ENCODE results near the gene CD2.

CD2 gene, protein sequence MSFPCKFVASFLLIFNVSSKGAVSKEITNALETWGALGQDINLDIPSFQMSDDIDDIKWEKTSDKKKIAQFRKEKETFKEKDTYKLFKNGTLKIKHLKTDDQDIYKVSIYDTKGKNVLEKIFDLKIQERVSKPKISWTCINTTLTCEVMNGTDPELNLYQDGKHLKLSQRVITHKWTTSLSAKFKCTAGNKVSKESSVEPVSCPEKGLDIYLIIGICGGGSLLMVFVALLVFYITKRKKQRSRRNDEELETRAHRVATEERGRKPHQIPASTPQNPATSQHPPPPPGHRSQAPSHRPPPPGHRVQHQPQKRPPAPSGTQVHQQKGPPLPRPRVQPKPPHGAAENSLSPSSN
- 236 to 350 reads per million in 2 donors for total RNA-seq

- DNase-seq = no peak
These were observed at the start of gene CD2 for GRCh38 chr1:116754198-116754977. CD2 (plus strand) TSS chr1:116754430; CDS start chr1:116754493, 63 bp downstream.

DNA sequence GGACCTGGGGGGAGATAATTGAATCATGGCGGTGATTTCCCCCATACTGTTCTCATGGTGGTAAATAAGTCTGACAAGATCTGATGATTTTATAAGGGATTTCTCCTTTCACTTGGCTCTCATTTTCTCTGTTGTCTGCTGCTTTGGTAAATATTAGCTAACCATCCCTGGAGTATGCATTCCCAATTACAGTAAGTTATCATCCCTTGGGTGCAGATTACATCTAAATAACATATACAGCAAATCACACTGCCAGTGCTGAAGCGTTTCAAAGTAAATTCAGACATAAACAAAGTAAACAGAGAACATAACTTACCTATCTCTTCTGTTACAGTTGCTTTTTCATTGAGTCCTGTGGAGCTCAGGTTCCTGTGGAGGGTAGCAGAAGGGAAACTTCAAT is 48.1 kb upstream of the CD2 start:
- no peak for DNase-seq

- no peak for DNase-seq
These were observed 47.4 kb upstream of the CD2 start for GRCh38 chr1:116706841-116707240.

DNA sequence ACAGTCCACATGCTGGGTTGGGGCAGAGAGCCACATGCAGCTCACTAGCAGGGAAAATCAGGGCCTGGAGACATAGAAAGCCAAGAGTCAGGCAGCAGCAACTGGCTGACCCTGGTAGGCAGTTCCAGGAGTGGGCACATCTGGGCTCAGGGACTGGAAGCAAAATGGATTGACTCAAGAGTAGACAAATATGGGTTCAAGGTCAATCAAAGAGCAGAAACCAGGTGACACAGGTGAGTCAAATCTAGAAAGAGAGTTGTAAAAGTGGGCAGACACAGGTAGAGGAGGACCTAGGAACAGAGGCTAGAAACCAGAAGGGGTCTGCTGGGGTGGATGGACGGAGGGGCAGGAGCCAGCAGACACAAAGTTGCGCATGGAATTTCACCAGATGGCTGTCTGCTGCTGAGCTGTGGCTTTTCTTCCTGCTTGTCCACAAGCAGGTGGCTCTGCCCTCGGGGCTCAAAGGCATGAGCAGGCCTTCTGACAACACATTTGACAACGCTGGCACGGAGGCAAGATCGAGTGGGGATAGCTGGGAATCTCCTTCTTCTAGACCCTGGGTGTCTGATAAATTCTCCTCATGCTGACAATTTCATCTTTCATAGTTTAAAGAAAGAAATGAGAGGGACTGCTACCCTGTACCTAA is 45.9 kb upstream of the CD2 start:
- no peak for DNase-seq

GRCh38 chr1:116709666-116710167 is 44.5 kb upstream of the CD2 start:
- no peak for DNase-seq

- no peak for DNase-seq
These were observed 43.6 kb upstream of the CD2 start for GRCh38 chr1:116710420-116711262.

DNA sequence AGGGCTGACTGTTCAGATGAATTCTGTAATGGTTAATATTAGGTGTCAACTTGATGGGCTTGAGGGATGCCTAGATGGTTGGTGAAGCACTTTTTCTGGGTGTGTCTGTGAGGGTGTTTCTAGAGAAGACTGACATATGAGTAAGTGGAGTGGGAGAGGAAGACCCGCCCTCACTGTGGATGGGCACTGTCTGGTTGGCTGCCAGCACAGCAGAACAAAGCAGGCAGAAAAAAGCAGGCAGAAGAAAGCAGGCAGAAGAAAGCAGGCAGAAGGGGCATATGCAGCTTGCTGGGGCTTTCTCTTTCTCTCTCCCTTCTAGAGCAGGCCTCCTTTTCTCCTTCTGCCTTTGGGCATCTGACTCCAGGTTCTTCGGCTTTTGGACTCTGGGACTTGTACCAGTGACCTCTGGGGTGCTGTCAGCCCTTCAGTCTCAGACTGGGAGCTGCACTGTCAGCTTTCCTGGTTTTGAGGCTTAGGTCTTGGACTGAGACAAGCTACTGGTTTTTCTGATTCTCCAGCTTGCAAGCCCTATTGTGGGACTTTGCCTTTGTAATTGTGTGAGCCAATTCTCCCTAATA is 42.9 kb upstream of the CD2 start:
- DNase-seq = no peak

GRCh38 chr1:116712510-116712909 is 41.7 kb upstream of the CD2 start:
- no peak for DNase-seq

DNA sequence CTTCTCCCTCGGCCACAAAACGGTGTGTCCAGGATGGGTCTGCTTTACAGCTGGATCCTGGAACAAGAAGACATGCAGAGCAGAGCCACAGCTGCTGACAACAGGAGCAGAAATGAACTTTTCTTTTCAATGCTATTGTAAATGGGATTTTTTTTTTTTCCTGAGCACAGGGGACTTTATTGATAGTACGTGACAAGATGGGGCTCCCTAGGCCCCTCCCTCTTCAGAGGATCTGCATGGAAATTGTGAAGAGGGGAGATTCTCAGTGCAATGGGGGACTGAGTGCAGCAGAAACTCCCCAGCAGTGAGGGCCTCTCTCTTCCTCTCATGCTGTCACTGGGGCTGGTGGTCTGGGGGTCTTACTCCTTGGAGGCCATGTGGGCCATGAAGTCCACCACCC is 40.8 kb upstream of the CD2 start:
- DNase-seq = no peak

DNA sequence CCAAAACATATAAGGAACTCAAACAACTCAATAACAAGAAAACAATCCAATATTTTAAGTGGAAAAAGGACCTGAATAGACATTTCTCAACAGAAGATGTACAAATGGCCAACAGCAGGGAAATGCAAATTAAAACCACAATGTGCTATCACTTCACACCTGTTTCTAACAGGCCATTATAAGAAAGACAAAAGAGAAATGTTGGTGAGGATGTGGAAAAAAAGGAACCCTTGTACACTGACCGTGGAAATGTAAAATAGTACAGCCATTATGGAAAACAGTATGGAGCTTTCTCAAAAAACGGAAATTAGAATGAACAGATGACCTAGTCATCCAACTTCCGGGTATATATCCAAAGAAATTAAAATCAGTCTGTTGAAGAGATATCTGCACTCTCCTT is 37.8 kb upstream of the CD2 start:
- DNase-seq = no peak

DNA sequence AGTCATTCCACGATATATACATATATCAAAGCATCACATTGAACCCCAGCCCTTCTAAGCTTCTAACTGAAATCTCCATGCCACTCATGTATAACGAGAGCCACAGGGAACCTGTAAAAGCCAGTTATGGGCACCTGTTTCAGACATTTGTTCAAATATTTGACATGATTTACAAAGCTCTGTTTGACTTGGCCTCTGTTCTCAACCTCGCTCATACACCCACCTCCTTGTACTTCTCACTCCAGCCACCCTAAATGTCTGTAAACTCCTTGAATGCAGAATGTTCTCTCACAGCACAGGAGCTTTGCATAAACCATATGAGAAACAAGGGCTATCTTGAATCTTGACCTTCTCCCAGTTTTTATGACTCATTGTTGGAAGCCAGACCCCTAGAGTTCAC is 36.9 kb upstream of the CD2 start:
- no peak for DNase-seq

GRCh38 chr1:116720364-116721038 is 33.7 kb upstream of the CD2 start:
- DNase-seq = no peak

GRCh38 chr1:116721039-116721405 is 33.2 kb upstream of the CD2 start:
- no peak for DNase-seq

DNA sequence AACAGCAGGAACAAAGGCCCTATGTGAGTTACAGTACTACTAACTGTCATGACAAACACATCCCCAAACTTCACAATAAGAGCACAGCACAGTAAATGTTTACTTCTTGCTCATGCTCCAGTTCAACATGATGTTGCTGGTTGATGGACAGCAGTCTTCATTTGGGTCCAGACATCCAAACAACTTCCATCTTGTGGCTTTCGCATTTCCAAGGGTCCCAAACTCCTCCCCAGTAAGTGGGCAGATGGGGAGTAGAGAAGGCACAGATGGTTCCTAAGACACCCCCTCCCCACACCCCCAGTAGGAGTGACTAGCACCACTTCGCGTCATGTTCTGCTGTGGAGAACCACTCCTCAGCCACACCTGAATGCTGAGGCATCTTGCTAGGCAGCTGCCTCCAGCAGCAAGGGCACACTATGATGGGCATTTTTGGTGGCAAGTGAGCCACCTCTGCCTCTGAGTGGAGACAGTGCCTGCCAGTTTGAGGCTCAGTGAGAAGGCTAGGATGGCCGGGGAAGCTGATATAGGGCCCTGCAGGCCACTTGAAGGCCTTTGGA is 32.7 kb upstream of the CD2 start:
- DNase-seq = no peak

GRCh38 chr1:116722016-116722838 is 32.0 kb upstream of the CD2 start:
- no peak for DNase-seq

GRCh38 chr1:116724765-116725375 is 29.4 kb upstream of the CD2 start:
- DNase-seq = no peak

DNA sequence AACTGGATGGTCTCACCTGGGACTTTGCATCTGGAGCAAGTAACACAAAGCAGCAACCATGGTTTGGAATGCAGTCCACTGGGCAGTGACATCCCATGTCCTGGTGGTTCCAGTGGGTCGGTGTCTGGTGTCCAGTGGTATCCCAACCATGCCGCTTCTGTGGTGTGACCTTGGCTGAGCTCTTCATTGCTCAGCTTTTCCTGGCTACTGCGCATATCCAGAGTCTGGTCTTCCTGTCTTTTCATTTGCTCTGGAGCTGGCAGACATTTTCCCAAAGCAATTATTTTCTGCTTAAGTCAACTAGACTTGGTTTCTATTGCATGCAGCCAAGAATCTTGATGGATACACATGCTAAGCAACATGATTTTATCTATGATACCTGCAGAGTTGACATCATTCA is 28.4 kb upstream of the CD2 start:
- no peak for DNase-seq

GRCh38 chr1:116726872-116727820 is 27.1 kb upstream of the CD2 start:
- no peak for DNase-seq

GRCh38 chr1:116731439-116731838 is 22.8 kb upstream of the CD2 start:
- DNase-seq = no peak
